GM04504 (cell line): ENCODE measurements around the gene CRYGC.
"Not testable (repeated sequence)": the region's sequence is repeated elsewhere in the genome, so short reads cannot be mapped to it uniquely, and the experiment has no call there.

Source experiments
- DNase-seq: peaks from one replicate; pipeline ENCODE4 v3.0.0-alpha.2; 2012; ENCODE audit warnings: low read depth

Gene CRYGC

DNA sequence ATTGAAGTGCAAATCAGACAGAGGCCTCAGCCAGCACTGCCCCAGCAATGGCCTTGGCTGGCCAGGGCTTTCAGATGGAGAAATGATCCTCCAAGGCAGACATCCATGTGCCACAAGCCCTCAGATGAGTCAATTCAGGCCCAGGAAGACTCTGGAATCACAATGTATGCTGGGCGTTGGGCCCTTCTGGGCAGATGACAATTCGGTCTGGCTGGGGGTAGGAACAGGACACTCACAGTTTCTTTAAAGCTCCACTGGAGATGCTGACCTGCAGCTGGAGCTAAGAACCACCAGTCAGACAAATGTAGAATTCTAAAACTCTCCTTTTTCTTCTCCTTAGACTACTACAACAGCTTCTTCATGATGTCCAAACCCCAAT, 7.1 kb upstream of the CRYGC start:
- DNase-seq = no peak

GRCh38 chr2:208135794-208136715, 6.4 kb upstream of the CRYGC start:
- no peak for DNase-seq

DNA sequence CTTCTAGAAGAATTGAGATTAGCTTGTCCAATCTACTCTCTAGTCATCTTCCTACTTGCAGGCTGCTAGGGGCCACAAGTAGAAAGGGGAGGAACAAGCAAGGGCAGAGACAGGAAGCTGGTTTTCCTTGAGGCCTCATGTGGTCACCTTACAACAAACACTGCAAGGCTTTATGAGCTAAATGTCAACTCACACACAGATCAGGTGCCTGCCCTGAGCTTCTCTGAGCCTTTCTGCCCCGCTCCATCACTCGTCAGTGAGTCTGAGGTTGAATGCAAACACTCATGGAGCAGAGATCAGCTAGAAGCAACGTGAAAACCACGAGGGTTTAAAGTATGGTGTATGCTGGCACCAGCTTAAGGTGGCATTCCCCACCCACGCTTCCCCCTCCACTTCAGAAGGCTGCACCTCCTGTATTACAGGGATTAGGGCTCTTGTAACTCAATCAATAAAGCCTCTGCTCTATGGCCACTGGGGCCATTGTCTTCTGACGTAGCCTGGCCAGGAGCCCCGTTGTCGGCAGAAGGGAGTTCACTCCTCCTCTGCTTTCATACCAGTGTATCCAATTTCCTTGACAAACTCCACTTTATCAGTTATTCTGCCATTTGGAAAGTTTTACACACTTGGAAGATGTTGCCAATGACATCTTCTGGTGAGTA, 5.4 kb upstream of the CRYGC start:
- no peak for DNase-seq

DNA sequence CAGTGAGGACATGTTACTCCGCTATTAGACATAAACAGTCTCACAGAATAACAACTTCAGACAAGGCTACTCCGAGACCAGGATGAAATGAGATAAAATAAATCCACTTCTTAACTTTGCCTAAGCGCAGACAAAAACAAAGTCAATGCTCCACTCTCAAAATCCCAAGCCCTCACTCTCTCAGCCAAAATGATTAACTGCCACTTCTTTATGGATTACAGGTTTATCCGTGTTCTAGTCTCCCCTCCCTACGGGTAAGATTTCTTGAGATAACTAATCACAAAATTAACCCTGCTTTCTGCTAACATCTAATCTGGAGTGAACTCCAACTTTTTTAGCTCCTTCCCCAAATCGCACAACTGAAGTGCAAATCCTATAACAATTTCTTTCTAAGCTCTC, 1.1 kb upstream of the CRYGC start:
- DNase-seq = no peak

DNA sequence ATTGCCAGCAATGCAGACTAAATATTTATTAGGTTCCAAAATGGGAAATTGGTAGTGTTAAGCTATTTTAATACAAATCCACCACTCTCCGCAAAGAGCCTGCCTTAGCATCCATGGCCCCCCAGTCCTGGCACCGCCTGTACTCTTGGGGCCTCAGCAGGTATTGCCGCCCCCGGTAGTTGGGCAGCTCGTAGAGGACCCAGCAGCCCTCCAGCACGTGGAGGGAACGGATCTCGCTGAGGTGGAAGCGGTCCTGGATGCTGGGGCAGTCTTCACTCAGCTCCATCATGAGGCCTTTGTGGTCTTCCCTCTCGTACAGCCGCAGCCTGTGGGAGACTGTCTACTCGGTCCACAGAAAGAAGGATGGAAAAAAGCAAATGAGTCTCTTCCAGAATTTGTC, 1.5 kb downstream of the CRYGC start:
- DNase-seq = no peak

DNA sequence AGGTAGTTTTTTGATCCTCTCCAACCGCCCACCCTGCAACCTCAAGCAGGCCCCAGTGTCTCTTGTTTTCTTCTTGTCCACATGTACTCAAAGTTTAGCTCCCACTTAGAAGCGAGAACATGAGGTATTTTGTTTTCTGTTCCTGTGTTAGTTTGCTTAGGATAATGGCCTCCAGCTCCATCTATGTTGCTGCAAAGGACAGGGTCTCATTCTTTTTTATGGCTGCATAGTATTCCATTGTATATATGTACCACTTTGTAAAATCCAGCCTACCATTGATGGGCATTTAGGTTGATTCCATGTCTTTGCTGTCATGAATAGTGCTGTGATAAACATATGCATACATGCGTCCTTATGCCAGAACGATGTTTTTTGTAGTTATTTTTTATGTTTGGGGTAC, 2.5 kb downstream of the CRYGC start:
- DNase-seq = no peak

DNA sequence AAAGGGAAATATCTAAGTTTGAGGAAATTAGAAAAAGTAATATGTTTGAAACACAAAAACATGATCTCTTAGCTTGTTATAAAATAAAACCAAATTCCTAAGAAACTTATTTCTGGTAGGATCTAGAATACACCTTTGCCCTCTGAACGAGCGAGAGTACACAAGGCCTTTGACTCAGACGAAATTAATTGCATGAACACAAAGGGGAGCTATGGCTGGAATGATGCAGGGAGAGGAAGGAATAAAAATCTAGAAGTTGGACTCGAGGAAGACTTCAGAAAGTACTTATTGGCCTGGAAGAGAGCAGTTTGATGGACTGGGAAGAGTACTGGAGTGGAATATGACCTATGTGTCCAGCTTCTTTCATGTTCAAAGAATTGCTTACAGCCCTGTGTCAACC, 4.4 kb downstream of the CRYGC start:
- DNase-seq = no peak

GRCh38 chr2:208124013-208124715, 5.5 kb downstream of the CRYGC start, which contains the start of gene CRYGD:
Gene CRYGD (minus strand): TSS chr2:208124524. CDS start chr2:208124473, 51 bp downstream.
- DNase-seq = not testable (repeated sequence)

DNA sequence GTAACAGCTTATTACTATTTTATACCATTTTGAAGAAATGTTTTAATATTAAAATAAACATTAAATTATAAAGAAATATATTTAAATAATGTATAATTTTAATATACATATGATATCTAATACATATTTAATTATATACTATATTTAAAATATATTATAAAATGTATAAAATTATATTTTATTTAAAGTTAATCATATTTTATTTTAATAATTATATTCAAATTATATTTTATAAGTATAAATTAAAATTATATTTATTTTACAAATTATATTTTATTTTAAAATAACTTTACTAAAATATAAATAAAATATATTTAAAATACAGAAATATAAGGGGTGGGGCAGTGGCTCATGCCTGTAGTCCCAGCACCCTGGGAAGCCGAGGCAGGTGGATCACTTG, 7.4 kb downstream of the CRYGC start:
- DNase-seq = no peak

- no peak for DNase-seq
Measured at GRCh38 chr2:208118918-208119317, 10.7 kb downstream of the CRYGC start.

GRCh38 chr2:208117390-208117789, 12.2 kb downstream of the CRYGC start:
- DNase-seq = not testable (repeated sequence)

- no peak for DNase-seq
Measured at GRCh38 chr2:208112969-208113368, 16.7 kb downstream of the CRYGC start.

DNA sequence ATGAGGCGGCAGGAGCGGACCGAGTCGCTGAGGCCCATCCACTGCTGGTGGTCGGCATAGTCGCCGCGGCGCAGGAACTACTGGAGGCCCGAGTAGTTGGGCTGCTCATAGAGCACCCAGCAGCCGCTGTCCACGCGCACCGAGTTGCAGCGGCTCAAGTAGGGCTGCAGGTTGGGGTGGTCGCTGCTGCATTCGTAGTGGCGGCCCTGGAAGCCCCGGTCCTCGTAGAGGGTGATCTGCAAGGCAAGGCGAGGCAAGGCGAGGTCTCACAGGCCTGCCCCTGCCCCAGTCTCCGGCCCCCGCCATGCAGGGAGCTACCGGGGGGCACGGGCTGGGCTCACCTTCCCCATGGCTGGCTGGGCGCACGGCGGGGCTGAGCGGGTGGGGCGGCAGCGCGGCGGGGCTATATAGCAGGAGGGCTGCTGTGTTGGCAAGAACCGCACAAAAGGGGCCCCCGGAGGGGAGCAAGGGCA, 17.3 kb downstream of the CRYGC start:
- not testable (repeated sequence) for DNase-seq

DNA sequence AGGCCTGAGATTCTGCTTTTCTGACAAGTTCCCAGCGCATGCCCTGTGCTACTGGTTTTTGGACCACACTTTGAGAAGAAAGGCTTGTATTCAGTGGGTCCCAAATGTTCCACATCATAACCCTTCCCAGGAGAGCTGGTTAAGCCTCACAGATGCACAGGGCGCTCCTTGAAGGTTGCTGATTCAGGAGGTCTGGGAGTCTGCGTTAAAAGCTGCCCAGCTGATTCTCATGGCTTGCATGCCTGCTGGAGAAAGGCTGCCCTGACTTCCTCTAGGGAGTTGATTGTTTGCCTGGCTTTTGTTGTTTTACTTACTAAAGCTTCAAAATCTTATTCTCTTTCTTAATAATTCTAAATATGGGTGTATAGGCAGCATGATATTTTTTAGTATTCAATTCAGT, 26.0 kb downstream of the CRYGC start:
- no peak for DNase-seq

- no peak for DNase-seq
Measured at GRCh38 chr2:208101716-208102631, 27.7 kb downstream of the CRYGC start.

- DNase-seq = no peak
Measured at GRCh38 chr2:208099682-208100470, 29.8 kb downstream of the CRYGC start.

DNA sequence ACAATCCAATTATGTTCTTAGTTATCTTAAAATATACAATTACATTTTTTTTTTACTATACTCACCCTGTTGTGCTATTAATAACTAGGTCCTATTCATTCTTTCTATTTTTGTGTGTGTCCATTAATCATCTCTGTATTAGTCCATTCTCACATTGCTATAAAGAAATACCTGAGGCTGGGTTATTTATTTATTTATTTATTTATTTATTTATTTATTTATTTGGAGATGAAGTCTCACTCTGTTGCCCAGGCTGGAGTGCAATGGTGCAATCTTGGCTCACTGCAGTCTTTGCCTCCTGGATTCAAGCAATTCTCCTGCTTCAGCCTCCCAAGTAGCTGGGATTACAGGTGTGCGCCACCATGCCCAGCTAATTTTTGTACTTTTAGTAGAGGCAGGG, 30.9 kb downstream of the CRYGC start:
- DNase-seq = not testable (repeated sequence)

- no peak for DNase-seq
Measured at GRCh38 chr2:208098267-208098666, 31.4 kb downstream of the CRYGC start.

GRCh38 chr2:208097801-208098200, 31.8 kb downstream of the CRYGC start:
- no peak for DNase-seq

- DNase-seq = no peak
Measured at GRCh38 chr2:208097313-208097712, 32.3 kb downstream of the CRYGC start.

DNA sequence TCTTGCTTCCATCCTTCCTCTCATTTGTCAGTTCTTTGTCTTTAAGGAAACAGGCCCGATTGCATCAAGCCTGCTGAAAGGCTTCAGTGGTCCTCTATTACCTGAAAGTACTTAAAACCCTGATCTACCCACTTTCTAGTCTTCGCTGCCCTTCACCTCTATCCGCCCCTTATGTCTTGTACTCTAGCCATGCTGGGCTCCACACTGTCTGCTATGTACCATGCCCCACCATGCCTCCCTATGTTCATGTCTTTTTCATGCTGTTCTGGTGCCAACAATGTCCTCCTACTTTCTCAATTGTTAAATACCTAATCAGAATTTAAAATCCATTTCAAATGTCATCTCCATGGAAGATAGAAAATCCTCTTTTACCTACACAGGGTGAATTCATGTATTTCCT, 33.5 kb downstream of the CRYGC start:
- DNase-seq = no peak
